MM.1S (cell line): ENCODE results near the gene ADSS1.

Source experiments
- DNase-seq: peaks from one replicate; pipeline ENCODE4 v3.0.0-alpha.2; 2015
- H2AFZ ChIP-seq: fragments of 300-600 bp; sonication (generic); 2 replicates; pipeline ENCODE4 v1.6.0; 2016; ENCODE audit warnings: antibody characterized with exemption, low read length
- H3F3A ChIP-seq: fragments of 300-600 bp; sonication (generic); 2 replicates; pipeline ENCODE4 v1.6.1; 2016; ENCODE audit warnings: mild to moderate bottlenecking, antibody characterized with exemption, low read length, moderate library complexity, mixed read lengths; ENCODE audit not compliant: insufficient read depth
- H3K27ac ChIP-seq: fragments of 300-600 bp; sonication (generic); 2 replicates; pipeline ENCODE4 v1.5.1; 2016; ENCODE audit warnings: mild to moderate bottlenecking, low read length
- H3K27me3 ChIP-seq: fragments of 300-600 bp; sonication (generic); replicated peaks from 2 replicates; pipeline ENCODE4 v1.6.0; 2016; ENCODE audit warnings: low read length; ENCODE audit not compliant: insufficient read depth
- H3K36me3 ChIP-seq: fragments of 300-600 bp; sonication (generic); replicated peaks from 2 replicates; pipeline ENCODE4 v1.6.1; 2016; ENCODE audit warnings: mild to moderate bottlenecking, low read length, mixed read lengths; ENCODE audit not compliant: insufficient read depth
- H3K4me1 ChIP-seq: fragments of 300-600 bp; sonication (generic); 2 replicates; pipeline ENCODE4 v1.6.1; 2016; ENCODE audit warnings: low read length, mixed read lengths
- H3K4me2 ChIP-seq: fragments of 300-600 bp; sonication (generic); 2 replicates; pipeline ENCODE4 v1.6.0; 2016; ENCODE audit warnings: low read depth, low read length
- H3K4me3 ChIP-seq: fragments of 300-600 bp; sonication (generic); 2 replicates; pipeline ENCODE4 v1.5.1; 2016; ENCODE audit warnings: low read length, mixed read lengths
- H3K79me2 ChIP-seq: fragments of 300-600 bp; sonication (generic); 2 replicates; pipeline ENCODE4 v1.6.1; 2016; ENCODE audit warnings: mixed run types, low read length, mixed read lengths
- H3K9ac ChIP-seq: fragments of 300-600 bp; sonication (generic); 2 replicates; pipeline ENCODE4 v1.6.1; 2016; ENCODE audit warnings: low read length, mixed read lengths
- H3K9me2 ChIP-seq: fragments of 300-600 bp; sonication (generic); replicated peaks from 2 replicates; pipeline ENCODE4 v1.6.1; 2016; ENCODE audit warnings: mild to moderate bottlenecking, low read length, mixed read lengths; ENCODE audit not compliant: insufficient read depth
- H3K9me3 ChIP-seq: fragments of 300-600 bp; sonication (generic); replicated peaks from 2 replicates; pipeline ENCODE4 v1.6.1; 2016; ENCODE audit warnings: mild to moderate bottlenecking, low read length, mixed read lengths; ENCODE audit not compliant: insufficient read depth
- H4K20me1 ChIP-seq: fragments of 300-600 bp; sonication (generic); 2 replicates; pipeline ENCODE4 v1.6.1; 2016; ENCODE audit warnings: mild to moderate bottlenecking, low read length, moderate library complexity, mixed read lengths; ENCODE audit not compliant: insufficient read depth
- EZH2 ChIP-seq: fragments of 300-600 bp; sonication (generic); optimal IDR thresholded peaks from 2 replicates; pipeline ENCODE3; 2017; ENCODE audit warnings: low read depth, mild to moderate bottlenecking, antibody characterized with exemption, low read length, mixed read lengths
- EZH2phosphoT487 ChIP-seq: fragments of 300-600 bp; sonication (generic); IDR thresholded peaks from 2 replicates; pipeline ENCODE4 v1.6.1; 2018; ENCODE audit warnings: antibody characterized with exemption, low read length
- TF ChIP-seq, protein P1 (sequence below): fragments of 300-600 bp; sonication (generic); IDR thresholded peaks from 2 replicates; pipeline ENCODE4 v1.5.1; 2016; ENCODE audit warnings: antibody characterized with exemption, low read length, mixed read lengths

ADSS1 gene

DNA sequence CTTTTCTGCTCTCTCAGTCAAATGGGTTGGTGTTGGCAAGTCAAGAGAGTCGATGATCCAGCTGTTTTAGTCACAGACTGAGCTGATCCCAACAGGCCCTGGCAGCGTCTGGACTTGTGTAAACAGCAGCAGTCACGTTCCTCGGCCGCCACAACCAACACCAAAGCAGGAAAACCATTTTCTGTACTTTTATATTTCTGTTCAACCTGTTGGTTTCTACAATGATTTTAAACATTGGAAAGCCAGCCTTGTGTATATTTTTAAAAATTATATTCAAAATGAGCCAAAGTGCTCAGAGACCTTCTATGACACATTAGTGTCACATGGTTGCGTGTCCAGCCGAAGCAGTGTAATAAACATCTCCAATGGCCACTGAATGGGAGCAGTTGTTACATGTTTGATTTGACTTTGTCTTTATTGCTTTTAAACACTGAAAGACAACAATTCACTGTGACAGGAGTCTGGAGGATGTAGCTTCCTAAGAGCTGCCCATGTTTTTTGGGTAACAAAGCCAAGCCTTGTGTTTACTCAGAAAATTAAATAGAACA lies 23.0 kb downstream of the ADSS1 start:
- Histone ChIP-seq H3K27me3 (peaks cover 17% of the 10 kb centered on the region), H3K79me2 (no peaks in the 10 kb centered on the region), H4K20me1 (no peaks in the 10 kb centered on the region), H3K9ac (no peak overlapping the region), H3K27ac (no peak overlapping the region), H3K36me3 (no peaks in the 10 kb centered on the region), H3K4me2 (no peak overlapping the region), H3K4me1 (no peaks in the 10 kb centered on the region), H3F3A (no peaks in the 10 kb centered on the region), H3K9me2 (no peaks in the 10 kb centered on the region), H3K4me3 (no peak overlapping the region), H3K9me3 (no peaks in the 10 kb centered on the region), H2AFZ (no peak overlapping the region)
- TF ChIP-seq EZH2 (no peak), EZH2phosphoT487 (no peak)
- TF ChIP-seq, protein P1, sequence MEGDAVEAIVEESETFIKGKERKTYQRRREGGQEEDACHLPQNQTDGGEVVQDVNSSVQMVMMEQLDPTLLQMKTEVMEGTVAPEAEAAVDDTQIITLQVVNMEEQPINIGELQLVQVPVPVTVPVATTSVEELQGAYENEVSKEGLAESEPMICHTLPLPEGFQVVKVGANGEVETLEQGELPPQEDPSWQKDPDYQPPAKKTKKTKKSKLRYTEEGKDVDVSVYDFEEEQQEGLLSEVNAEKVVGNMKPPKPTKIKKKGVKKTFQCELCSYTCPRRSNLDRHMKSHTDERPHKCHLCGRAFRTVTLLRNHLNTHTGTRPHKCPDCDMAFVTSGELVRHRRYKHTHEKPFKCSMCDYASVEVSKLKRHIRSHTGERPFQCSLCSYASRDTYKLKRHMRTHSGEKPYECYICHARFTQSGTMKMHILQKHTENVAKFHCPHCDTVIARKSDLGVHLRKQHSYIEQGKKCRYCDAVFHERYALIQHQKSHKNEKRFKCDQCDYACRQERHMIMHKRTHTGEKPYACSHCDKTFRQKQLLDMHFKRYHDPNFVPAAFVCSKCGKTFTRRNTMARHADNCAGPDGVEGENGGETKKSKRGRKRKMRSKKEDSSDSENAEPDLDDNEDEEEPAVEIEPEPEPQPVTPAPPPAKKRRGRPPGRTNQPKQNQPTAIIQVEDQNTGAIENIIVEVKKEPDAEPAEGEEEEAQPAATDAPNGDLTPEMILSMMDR, result no peak
- DNase-seq, result no peak

GRCh38 chr14:104747876-104748275 lies 23.8 kb downstream of the ADSS1 start:
- Histone ChIP-seq H3K9me2 (no peaks in the 10 kb centered on the region), H3K27ac (no peak overlapping the region), H3K36me3 (no peaks in the 10 kb centered on the region), H3K4me3 (no peak overlapping the region), H4K20me1 (no peaks in the 10 kb centered on the region), H3K27me3 (peaks cover 9% of the 10 kb centered on the region), H2AFZ (no peak overlapping the region), H3F3A (no peaks in the 10 kb centered on the region), H3K4me1 (no peaks in the 10 kb centered on the region), H3K9me3 (no peaks in the 10 kb centered on the region), H3K4me2 (no peak overlapping the region), H3K9ac (no peak overlapping the region), H3K79me2 (no peaks in the 10 kb centered on the region)
- TF ChIP-seq EZH2phosphoT487 (no peak), EZH2 (no peak)
- TF ChIP-seq, protein P1, result no peak
- DNase-seq, result no peak

GRCh38 chr14:104749111-104749649 lies 25.2 kb downstream of the ADSS1 start:
- Histone ChIP-seq H3K9me3 (no peaks in the 10 kb centered on the region), H3K9ac (no peak overlapping the region), H3F3A (no peaks in the 10 kb centered on the region), H3K27me3 (no peaks in the 10 kb centered on the region), H3K4me3 (no peak overlapping the region), H3K4me2 (no peak overlapping the region), H2AFZ (no peak overlapping the region), H3K79me2 (peaks cover 12% of the 10 kb centered on the region), H3K27ac (no peak overlapping the region), H4K20me1 (no peaks in the 10 kb centered on the region), H3K36me3 (no peaks in the 10 kb centered on the region), H3K9me2 (no peaks in the 10 kb centered on the region), H3K4me1 (no peaks in the 10 kb centered on the region)
- DNase-seq, result no peak
- TF ChIP-seq EZH2 (no peak), EZH2phosphoT487 (no peak)
- TF ChIP-seq, protein P1, result no peak
